HEK293T (cell line): ENCODE results near the gene VPS41.

Experiments
- BHLHE40 ChIP-seq: fragments of 450-650 bp; IDR thresholded peaks from 2 replicates; pipeline ENCODE4 v1.6.1; 2016; ENCODE audit warnings: mild to moderate bottlenecking, moderate library complexity, borderline replicate concordance
- CTBP1 ChIP-seq: fragments of 450-650 bp; IDR thresholded peaks from 2 replicates; pipeline ENCODE4 v1.6.1; 2016; ENCODE audit warnings: borderline replicate concordance
- FOXM1 ChIP-seq: fragments of 450-650 bp; IDR thresholded peaks from 2 replicates; pipeline ENCODE4 v1.6.1; 2017; ENCODE audit warnings: mild to moderate bottlenecking, borderline replicate concordance
- TARDBP ChIP-seq: fragments of 450-650 bp; IDR thresholded peaks from 2 replicates; pipeline ENCODE4 v1.6.1; 2016
- ZNF384 ChIP-seq: fragments of 450-650 bp; IDR thresholded peaks from 2 replicates; pipeline ENCODE4 v1.6.1; 2016

DNA sequence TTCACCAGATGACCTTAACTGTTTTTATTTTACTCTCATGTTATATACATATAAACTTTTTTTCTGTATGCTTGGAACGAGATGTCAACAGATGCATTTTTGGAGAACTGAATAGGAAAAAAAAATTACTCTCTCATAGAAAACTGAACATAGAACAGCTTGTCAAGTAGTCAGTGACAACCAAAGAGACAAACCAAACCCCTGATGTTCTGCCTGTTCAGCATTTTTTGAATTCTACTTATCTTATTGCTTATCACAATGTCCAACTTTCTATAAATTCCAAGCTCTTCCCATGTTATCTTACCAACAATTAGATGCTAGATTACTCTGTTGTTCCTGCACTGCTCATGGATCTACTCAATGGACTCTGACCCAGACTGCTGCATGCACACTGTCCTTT lies 95.2 kb downstream of the VPS41 start:
- TF ChIP-seq TARDBP (no peak), ZNF384 (no peak), BHLHE40 (no peak), FOXM1 (no peak), CTBP1 (no peak)
